GM21825 (cell line): ENCODE data around the gene ACTR6.
A peak's percentile ranks its signal among the peaks of the same experiment; 100 is the strongest.
"Not testable (repeated sequence)": the region's sequence is repeated elsewhere in the genome, so short reads cannot be mapped to it uniquely, and the experiment has no call there.

Experiments
- ATAC-seq: cut with Tn5 transposase; IDR thresholded peaks from one replicate; pipeline ENCODE4 v1.9.1; 2021; ENCODE audit warnings: mild to moderate bottlenecking, moderate library complexity; ENCODE audit not compliant: unreplicated experiment

ACTR6 gene

DNA sequence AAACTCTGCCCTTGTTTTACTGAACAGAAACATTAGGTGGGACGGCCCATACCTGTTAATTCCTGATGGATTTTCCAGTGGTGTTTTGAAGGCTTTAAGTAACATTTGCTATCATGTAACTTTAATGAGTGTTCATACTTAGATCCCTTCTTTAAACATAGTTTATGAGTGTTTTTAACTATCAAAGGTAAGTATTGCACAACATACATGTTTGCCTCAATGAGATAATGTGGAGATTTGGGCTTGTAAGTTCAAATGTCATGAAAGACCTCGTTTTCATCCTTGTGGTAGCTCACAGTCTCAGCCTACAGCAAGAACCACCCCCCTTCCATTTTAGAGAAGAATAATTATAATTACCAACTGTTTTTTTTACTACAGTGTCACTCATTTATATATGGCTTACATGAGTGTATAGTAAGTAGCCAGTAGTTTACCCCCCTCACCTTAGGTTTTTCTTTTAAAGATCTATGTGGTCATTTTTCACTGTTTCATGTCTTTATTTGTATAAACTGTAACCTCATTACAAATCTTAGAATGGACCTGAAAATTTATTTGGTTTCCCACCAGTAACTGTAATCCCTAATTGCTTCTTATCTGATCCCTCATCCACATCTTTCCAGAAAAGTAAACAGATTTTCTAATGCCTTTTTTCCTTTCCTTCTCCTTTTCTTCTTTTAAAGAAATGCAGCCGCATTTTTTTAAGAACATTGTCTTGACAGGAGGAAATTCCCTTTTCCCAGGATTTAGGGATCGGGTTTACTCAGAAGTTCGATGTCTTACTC, 18.9 kb downstream of the ACTR6 start:
- no peak for ATAC-seq

DNA sequence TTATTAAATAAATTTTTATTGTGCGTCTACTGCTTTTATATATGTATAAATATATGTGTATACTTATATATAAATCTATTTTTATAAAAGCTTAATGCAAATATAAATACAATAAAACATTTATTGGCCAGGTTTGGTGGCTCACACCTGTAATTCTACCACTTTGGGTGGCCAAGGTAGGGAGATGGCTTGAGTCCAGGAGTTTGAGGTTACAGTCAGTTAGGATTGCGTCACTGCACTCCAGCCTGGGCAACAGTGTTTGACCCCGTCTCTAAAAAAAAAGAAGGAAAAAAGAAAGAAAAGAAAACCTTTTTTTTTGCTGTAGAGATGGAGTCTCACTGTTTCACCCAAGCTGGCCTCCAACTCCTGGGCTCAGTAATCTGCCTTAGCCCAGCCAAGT, 20.9 kb downstream of the ACTR6 start:
- no peak for ATAC-seq

DNA sequence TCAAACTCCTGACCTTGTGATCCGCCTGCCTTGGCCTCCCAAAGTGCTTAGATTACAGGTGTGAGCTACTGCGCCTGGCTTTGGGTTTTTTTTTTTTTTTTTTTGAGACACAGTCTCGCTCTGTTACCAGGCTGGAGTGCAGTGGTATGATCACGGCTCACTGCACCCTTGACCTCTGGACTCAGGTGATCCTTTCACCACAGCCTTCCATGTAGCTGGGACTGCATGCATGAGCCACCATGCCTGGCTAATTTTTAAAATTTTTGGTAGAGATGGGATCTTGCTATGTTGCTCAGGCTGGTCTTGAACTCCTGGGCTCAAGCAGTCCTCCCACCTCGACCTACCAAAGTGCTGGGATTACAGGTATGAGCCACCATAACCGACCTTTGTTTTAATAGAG, 21.6 kb downstream of the ACTR6 start:
- ATAC-seq = not testable (repeated sequence)

DNA sequence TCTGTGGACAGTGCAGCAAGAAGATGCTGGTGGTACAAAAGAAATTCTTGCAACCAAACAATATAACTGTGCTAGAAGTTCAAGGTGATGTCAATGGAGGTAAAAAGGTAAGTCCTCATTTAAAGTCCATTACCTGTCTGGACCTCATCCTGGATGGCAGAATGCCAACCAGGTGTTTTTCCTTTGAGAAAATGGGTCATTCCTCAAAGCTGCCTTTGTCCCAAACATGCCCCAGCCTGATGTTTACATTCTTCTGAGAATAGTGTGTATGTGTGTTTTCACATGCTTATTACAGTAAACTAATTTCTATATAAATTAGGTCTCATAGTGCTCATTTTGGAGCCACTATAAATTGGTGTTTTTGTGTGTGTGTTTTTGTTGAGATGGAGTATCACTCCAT, 24.9 kb downstream of the ACTR6 start:
- no peak for ATAC-seq

DNA sequence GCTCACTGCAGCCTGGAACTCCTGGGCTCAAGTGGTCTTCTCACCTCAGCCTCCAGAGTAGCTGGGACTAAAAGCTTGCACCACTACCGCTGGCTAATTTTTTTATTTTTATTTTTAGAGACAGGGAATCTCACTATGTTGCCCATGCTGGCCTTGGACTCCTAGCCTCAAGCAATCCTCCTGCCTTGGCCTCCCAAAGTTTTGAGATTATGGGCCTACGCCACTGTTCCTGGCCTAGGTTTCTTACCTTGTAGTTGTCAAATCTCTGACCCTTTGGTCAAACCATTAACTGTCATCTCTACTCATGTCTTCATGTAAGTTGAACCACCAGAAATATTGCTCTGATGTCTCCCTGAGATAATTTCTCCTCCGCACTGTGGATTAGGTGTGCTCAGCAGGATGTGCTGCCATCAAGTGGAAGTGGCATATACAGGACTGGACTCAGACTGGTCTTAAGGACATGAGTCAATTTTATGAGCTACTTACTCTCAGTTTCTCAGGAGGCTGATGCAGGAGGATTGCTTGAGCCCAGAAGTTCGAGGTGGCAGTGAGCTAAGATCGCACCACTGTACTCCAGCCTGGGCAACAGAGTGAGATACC, 28.5 kb downstream of the ACTR6 start:
- ATAC-seq = no peak

DNA sequence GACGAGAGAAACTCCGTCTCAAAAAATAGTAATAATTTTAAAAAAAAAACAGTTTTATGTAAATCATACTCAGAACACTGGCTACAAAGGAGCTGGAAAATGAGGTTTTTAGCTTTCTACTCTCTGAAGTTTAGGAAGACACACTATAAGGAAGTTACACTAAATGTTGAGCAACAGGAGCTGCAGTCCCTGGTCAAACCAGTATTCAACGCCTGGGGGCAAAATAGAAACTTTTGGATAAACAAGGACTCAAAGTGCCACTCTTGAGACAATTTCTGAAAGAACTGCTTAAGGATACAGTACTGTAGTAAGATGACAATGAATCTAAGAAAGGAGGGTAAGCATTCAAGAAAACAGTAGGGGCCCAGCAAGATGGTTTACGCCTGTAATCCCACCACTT, 29.3 kb downstream of the ACTR6 start:
- ATAC-seq = no peak

DNA sequence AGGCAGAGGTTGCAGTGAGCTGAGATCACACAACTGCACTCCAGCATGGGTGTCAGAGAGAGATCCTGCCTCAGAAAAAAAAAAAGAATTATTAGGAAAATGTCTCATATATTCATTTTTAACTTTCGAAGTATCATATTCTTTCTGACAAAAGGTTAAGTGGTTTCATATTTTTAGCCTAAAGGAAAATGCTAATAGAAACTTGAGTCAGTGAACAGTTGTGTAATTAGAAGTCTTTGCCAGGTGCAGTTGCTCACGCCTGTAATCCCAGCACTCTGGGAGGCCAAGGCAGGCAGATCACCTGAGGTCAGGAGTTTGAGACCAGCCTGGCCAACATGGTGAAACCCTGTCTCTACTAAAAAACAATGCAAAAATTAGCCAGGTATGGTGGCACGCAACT, 31.3 kb downstream of the ACTR6 start:
- ATAC-seq = not testable (repeated sequence)

DNA sequence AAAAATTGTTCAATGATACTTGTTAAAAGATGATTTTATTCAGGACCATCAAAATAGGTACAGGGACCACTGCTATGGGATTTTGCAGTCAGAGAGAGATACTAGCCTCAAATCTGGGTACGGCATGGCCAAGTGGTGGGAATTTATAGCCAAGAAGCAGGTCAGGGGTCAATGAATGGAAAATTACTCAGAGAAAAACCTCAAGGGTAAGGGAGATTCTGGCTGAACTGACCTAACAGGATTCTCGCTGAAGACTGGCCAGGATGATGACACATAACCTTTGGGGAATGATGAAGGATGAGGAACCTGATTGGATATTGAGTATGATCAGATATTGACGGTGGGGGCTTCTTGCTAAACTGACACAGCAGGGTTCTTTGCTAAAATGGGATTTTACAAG, 33.6 kb downstream of the ACTR6 start:
- no peak for ATAC-seq

DNA sequence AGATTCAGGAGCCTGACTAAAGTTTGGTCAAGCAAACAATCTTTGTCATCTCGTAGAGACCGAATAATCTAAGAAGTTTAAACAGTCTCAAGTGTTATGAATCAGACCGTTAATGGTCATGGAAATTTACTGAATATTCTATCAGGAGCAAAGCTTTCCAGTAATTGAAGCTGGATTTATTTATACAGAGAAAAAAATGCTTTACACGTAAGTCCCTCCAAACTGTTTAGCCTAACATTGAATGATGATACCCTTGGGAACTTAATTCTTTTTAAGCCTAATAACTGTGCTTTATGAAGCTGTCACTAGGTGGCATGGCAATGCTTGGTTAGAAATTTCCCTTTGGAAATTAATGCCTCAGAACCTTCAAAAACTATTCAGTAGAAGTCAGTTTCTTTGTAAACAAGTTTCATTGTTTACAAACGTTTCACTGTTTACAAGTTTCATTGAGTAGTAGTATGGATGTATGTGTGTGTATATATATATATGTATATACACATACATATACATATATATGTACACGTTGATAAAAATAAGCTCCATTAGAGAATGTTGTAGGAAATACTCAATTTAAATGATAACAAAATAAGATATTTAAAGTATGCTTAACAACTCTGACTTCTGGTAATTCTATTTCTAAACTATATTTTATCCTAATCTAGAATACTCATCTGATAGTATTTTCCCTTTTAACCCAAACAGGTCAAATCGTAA, 34.1 kb downstream of the ACTR6 start:
- peak; percentile 70 for ATAC-seq

DNA sequence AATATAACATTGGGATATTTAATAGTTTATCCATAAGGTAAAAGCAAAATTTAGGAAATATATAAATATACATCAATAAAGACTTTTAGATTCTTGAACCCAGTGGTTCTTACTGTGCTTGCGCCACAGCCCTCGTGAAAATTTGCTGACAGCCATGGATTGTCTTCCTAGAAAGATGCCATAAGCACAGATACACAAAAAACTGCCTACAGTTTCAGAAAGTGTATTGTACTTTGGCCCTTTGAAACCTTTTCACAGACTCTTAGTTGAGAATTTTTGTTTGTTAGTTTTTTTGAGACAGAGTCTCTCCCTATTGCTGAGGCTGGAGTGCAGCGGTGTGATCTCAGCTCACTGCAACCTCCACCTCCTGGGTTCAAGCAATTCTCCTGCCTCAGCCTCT, 38.2 kb downstream of the ACTR6 start:
- ATAC-seq = no peak

DNA sequence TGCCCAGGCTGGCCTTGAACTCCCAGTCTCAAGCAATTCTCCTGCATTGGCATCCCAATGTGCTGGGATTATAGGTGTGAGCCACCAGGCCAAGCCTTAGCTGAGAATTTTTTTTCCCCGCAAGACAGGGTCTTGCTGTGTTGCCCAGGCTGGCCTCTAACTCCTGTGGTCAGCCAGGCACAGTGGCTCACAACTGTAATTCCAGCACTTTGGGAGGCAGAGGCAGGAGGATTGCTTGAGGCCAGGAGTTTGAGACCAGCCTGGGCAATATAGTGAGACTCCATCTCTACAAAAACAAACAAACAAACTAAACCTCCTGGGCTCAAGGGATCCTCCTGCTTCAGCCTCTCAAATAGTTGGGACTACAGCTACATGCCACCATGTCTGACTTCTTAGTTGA, 39.0 kb downstream of the ACTR6 start:
- ATAC-seq = no peak

DNA sequence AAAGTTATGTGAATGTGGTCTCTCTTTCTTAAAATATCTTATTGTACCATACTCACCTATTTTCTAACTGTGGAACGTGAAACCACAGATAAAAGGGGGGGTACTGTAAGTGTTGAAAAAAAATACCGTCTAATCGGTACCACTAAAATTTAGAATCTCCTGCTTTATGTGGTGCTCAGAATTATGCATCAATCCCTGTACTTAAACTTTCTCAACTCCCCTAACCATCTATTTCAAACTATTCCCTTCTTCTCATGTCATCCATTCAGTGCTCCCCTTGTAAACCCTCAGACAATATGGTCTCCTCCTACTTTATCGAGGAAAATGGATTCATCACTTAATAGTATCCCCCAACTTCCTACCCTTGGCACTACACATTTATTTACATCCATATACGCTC, 42.5 kb downstream of the ACTR6 start:
- no peak for ATAC-seq

DNA sequence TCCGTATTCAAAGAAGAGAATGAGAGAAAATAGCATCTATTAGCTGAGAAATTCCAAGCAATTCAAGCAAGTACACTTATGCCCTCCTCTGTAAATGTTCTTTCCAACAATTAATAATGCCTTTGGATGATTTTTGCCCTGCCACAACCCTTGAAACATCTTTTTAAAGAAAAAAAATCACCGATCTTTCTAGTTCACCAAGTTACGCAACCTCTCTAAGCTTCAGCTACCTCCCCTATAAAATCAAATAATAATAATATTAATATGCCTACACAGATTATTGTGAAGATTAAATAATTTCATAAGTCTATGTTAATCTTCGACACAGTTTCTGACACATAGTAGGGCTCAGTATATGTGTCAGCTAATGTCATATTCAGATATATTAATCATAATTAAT, 47.1 kb downstream of the ACTR6 start:
- no peak for ATAC-seq

DNA sequence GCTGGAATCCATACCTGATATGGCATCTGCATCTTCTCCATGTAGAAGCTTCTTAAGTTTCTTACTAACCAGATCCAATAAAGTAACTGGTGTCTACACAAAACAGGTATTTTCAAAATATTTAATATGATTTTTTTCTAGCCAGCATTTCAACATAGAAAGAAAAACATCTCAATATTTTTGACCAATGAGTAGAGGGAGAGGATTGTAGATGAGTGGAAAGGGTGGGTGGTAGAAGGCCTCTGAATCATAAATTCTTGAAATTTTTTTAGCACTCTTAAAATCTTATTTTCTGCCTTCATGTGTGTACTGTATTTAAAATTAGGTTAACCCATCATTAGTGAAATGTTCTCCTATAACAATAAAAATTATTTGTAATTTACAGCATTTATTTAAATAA, 48.3 kb downstream of the ACTR6 start:
- no peak for ATAC-seq

DNA sequence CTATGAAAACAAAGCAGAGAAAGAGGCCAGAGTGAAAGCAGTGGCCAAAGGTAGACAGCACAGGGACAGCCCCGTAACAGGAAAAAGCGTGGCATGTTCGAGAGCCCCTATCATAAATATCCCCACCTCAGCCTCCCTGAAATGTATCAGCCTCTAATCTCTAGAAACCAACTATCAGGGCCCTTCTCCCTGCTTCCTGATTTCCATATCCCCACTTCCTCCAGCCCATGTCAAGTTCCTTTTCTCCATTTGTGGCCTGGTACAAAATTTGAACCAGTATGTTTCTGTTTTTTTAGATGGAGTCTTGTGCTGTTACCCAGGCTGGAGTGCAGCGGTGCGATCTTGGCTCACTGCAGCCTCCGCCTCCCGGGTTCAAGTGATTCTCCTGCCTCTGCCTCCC, 49.3 kb downstream of the ACTR6 start:
- no peak for ATAC-seq

DNA sequence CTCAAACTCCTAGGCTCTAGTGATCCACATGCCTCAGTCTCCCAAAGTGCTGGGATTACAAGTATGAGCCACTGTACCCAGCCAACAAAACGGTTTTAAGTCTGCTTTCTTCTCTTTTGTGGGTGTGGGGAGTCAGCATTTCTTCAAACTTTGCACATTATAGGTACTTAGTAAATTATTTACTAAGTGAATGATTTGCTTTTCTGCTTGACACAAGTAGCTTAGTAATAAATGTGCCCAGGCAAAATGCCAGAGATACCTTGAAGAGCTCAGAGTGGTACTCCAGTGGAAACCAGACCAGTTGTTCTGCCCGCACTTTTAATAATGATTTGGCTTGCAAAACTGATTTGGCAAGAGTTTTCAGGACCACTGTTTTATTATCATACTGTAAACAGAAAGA, 51.3 kb downstream of the ACTR6 start:
- no peak for ATAC-seq

DNA sequence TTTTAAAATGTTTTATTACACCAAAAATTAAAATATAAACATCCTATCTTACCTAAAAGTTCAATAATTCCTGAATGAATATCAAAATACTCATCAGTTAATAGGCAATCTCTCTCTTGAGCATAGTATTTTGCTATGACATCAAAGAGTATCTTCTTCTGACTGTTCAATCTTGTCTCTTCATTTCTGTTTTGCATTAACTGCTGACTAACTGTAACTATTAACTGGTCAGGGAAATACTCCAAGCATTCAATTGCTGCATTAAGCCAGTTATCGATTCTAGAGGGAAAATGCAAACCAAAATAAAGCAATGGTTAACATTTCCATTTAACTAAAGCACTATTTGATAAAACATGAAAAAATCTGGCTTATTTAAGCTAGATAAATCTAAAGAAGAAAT, 52.8 kb downstream of the ACTR6 start:
- no peak for ATAC-seq

DNA sequence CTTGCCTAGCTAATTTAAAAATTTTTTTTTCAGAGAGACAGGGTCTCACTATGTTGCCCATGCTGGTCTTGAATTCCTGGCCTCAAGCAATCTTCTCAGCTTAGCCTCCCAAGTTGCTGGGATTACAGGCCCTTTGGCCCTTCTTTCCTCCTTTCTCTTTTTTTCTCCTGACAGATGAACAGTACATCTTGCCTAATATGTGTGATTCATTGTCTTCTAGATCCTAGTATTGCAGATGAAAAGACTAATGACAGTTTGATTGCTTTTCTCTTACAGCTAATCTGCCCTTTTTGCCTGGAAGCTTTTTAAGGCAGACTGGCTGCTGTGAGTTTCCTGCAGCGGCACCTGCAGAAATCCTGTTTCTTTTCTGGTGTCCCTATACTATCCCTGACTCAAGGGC, 54.3 kb downstream of the ACTR6 start:
- no peak for ATAC-seq

DNA sequence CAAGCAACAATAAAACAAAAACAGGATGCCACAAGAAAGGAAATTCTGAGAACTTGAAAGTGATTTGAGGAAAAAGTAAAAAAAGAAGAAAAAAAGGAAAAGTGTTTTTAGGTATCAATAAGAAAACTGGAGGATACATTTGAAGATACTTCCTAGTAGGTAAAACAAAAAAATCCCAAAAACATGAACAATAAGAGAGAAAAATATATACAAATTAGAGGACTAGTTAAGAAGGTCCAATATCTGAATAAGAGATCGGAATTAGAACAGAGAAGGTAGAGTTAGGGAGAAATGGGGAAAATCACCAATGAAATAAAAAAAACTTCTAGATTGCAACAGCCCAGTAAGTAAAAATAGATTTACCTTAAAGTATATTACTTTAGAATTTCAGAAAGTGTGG, 57.5 kb downstream of the ACTR6 start:
- no peak for ATAC-seq

DNA sequence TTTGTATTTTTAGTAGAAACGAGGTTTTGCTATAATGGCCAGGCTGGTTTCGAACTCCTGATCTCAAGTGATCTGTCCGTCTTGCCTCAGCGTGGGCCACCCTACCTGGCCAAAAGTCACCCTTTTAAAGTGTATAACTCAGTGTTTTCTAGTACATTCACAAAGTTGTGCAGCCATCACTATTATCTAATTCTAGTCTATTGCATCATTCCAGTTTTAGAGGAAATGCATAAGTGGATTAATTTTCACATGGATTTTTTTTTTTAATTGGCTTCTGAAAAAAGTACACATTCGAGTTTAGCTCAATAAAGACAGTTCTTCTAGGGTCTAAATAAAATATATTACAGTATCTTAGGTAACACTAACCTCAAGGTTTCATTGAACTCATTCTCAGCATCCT, 62.5 kb downstream of the ACTR6 start:
- ATAC-seq = no peak

DNA sequence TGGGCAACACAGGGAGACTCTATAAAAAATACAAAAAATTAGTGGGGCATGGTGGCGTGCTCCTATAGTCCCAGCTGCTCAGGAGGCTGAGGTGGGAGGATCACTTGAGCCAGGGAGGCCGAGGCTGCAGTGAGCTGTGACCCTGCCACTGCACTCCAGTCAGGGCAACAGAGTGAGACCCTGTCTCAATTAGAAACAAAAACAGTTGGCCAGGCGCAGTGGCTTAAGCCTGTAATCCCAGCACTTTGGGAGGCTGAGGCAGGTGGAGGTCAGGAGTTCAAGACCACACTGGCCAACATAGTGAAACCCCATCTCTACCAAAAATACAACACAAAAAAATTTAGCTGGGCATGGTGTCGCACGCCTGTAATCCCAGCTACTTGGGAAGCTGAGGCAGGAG, 64.5 kb downstream of the ACTR6 start:
- not testable (repeated sequence) for ATAC-seq
